SU-DHL-6 (cell line): ENCODE data around the gene MED29.

ENCODE experiments used
- H2AFZ ChIP-seq: fragments of 200-600 bp; sonication (generic); 2 replicates; pipeline ENCODE4 v1.6.1; 2014; ENCODE audit warnings: low read depth, mild to moderate bottlenecking, moderate library complexity, mixed read lengths, antibody characterized with exemption, low read length; ENCODE audit not compliant: severe bottlenecking
- H3F3A ChIP-seq: fragments of 200-600 bp; shearing (Covaris generic); 2 replicates; pipeline ENCODE4 v1.6.0; 2016; ENCODE audit warnings: antibody characterized with exemption, mild to moderate bottlenecking; ENCODE audit not compliant: insufficient read depth
- H3K27ac ChIP-seq: fragments of 200-600 bp; sonication (generic); 2 replicates; pipeline ENCODE4 v1.5.1; 2016; ENCODE audit warnings: low read depth, mild to moderate bottlenecking, low read length, moderate library complexity, mixed read lengths
- H3K27me3 ChIP-seq: fragments of 200-600 bp; sonication (generic), shearing (Covaris generic); 2 replicates; pipeline ENCODE4 v1.6.0; 2014; ENCODE audit warnings: mild to moderate bottlenecking, low read length
- H3K36me3 ChIP-seq: fragments of 200-600 bp; sonication (generic); 2 replicates; pipeline ENCODE4 v1.6.1; 2014; ENCODE audit warnings: mild to moderate bottlenecking, low read length, mixed read lengths
- H3K4me2 ChIP-seq: fragments of 300-600, 200-600 bp; shearing (Covaris generic), sonication (generic); 2 replicates; pipeline ENCODE4 v1.6.0; 2014; ENCODE audit warnings: low read length, low read depth, mild to moderate bottlenecking; ENCODE audit not compliant: poor library complexity, severe bottlenecking
- H3K4me3 ChIP-seq: fragments of 200-600 bp; sonication (generic); 2 replicates; pipeline ENCODE4 v1.5.1; 2014; ENCODE audit warnings: antibody characterized with exemption, low read length, mild to moderate bottlenecking, mixed read lengths; ENCODE audit not compliant: insufficient read depth, poor library complexity, severe bottlenecking
- H3K79me2 ChIP-seq: fragments of 200-600 bp; sonication (generic); 2 replicates; pipeline ENCODE4 v1.6.1; 2014; ENCODE audit warnings: mild to moderate bottlenecking, low read length, moderate library complexity; ENCODE audit not compliant: insufficient read depth
- H3K9ac ChIP-seq: fragments of 200-600 bp; sonication (generic); 2 replicates; pipeline ENCODE4 v1.7.0; 2014; ENCODE audit warnings: mild to moderate bottlenecking, low read length
- H3K9me2 ChIP-seq: fragments of 200-600 bp; sonication (generic); replicated peaks from 2 replicates; pipeline ENCODE4 v1.6.1; 2014; ENCODE audit warnings: low read length; ENCODE audit not compliant: insufficient read depth
- H3K9me3 ChIP-seq: fragments of 200-600 bp; sonication (generic); 2 replicates; pipeline ENCODE4 v1.6.1; 2014; ENCODE audit warnings: low read length, mixed read lengths; ENCODE audit not compliant: insufficient read depth
- H4K20me1 ChIP-seq: fragments of 200-600 bp; sonication (generic); 2 replicates; pipeline ENCODE4 v1.6.1; 2014; ENCODE audit warnings: low read depth, mild to moderate bottlenecking, antibody characterized with exemption, low read length, moderate library complexity, mixed read lengths
- CTCF ChIP-seq: fragments of 200-600 bp; sonication (generic); IDR thresholded peaks from one replicate; pipeline ENCODE4 v1.5.1; 2017; ENCODE audit warnings: antibody characterized with exemption, mild to moderate bottlenecking, low read length, moderate library complexity; ENCODE audit not compliant: insufficient read depth, poor library complexity, severe bottlenecking
- EZH2phosphoT487 ChIP-seq: fragments of 200-600 bp; sonication (generic), shearing (Covaris generic); conservative IDR thresholded peaks from 2 replicates; pipeline ENCODE4 v1.6.1; 2018; ENCODE audit warnings: mild to moderate bottlenecking, antibody characterized with exemption, low read length, moderate library complexity, mixed read lengths

The MED29 gene

DNA sequence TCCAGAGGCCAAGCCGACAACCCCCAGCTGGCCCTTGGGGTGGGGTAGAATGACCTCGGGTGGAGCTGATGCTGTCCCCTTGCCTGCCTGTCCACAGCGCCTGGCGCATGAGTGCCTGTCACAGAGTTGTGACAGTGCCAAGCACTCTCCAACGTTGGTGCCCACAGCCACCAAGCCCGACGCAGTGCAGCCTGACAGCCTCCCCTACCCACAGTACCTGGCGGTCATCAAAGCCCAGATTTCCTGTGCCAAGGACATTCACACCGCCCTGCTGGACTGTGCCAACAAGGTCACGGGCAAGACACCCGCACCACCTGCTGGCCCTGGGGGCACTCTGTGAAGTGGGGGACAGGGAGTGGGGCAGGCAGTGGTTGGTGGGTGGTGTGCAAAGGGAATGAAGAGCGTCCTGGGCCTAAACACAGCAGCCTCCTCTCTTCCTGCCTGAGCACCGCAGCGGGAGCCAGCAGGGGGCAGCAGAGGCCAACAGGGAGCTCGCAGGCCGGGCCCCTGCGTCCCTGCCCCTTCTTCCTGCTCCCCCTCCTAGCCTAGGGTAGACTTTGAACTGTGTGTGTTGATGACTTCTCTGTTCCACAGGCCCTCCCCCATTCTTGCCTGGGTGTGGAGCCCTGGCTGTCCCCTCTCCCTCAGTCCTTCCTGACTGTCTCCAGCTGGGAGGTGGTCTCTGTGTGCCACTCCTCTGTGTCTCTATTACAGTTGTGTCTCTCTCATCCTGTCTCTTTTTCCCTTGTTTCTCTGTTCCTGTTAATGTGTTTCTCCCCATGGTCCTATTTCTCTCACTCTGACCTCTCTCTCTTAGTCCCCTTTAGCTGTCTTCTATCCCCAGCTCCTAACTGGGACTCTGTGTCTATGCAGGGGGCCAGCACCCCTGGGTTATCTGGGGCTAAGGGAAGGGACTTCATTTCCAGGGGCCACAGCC is 6.5 kb downstream of the MED29 start:
- Histone ChIP-seq H3K4me2 (peak overlapping the region; percentile 32), H3K4me3 (no peak overlapping the region)

GRCh38 chr19:39398297-39398864 is 7.2 kb downstream of the MED29 start:
- peak overlapping the region; percentile 51; the same call in 1 of the 2 replicates for H3K27ac ChIP-seq
- no peaks in the 10 kb centered on the region for H3K79me2 ChIP-seq
- no peaks in the 10 kb centered on the region for H4K20me1 ChIP-seq
- no peaks in the 10 kb centered on the region for H3K9me3 ChIP-seq
- H2AFZ ChIP-seq: no peak overlapping the region
- H3K4me3 ChIP-seq: no peak overlapping the region
- no peak overlapping the region for H3K4me2 ChIP-seq
- H3K9ac ChIP-seq: peak overlapping the region; percentile 44
- no peaks in the 10 kb centered on the region; the same call in 1 of the 2 replicates for H3K36me3 ChIP-seq
- peaks cover 14% of the 10 kb centered on the region; the same call in 1 of the 2 replicates for H3F3A ChIP-seq
- H3K9me2 ChIP-seq: no peaks in the 10 kb centered on the region
- H3K27me3 ChIP-seq: no peaks in the 10 kb centered on the region
- TF ChIP-seq EZH2phosphoT487: no peak
- TF ChIP-seq CTCF: no peak

More for the DNA sequence above, 6.5 kb downstream of the MED29 start:
- Histone ChIP-seq H3K9ac (peak overlapping the region; percentile 44), H2AFZ (no peak overlapping the region), H3K9me2 (no peaks in the 10 kb centered on the region), H3K27me3 (no peaks in the 10 kb centered on the region), H3K79me2 (no peaks in the 10 kb centered on the region), H3K36me3 (no peaks in the 10 kb centered on the region; the same call in 1 of the 2 replicates), H3F3A (peaks cover 14% of the 10 kb centered on the region; the same call in 1 of the 2 replicates), H3K9me3 (no peaks in the 10 kb centered on the region), H3K27ac (peak overlapping the region; percentile 51), H4K20me1 (no peaks in the 10 kb centered on the region)
- peak; percentile 70 for TF ChIP-seq CTCF
- no peak for TF ChIP-seq EZH2phosphoT487

GRCh38 chr19:39399668-39400050 is 8.5 kb downstream of the MED29 start:
- Histone ChIP-seq H4K20me1 (no peaks in the 10 kb centered on the region), H3K79me2 (no peaks in the 10 kb centered on the region), H3K4me2 (no peak overlapping the region), H3K27me3 (no peaks in the 10 kb centered on the region), H3K4me3 (no peak overlapping the region), H3K9ac (no peak overlapping the region), H3K9me2 (no peaks in the 10 kb centered on the region), H3F3A (peaks cover 14% of the 10 kb centered on the region; the same call in 1 of the 2 replicates), H3K27ac (no peak overlapping the region), H3K9me3 (no peaks in the 10 kb centered on the region), H2AFZ (no peak overlapping the region), H3K36me3 (no peaks in the 10 kb centered on the region; the same call in 1 of the 2 replicates)
- TF ChIP-seq EZH2phosphoT487 (no peak), CTCF (no peak)
